Neural cell (in vitro differentiated cells): Measurements from ENCODE around the gene ST14.

Source experiments
- EP300 ChIP-seq: fragments of 450-650 bp; conservative IDR thresholded peaks from 2 replicates; pipeline ENCODE4 v1.6.1; 2014; ENCODE audit warnings: antibody characterized with exemption, mild to moderate bottlenecking, moderate library complexity; ENCODE audit not compliant: poor library complexity, severe bottlenecking
- EZH2 ChIP-seq: fragments of 200-600, 300-800 bp; shearing (Covaris generic), sonication (generic); IDR thresholded peaks from 2 replicates; pipeline ENCODE4 v1.6.1; 2014; ENCODE audit warnings: antibody characterized with exemption, low read length, borderline replicate concordance, mild to moderate bottlenecking; ENCODE audit not compliant: insufficient read depth, poor library complexity, severe bottlenecking
- MXI1 ChIP-seq: fragments of 450-650 bp; conservative IDR thresholded peaks from 2 replicates; pipeline ENCODE4 v1.6.1; 2014; ENCODE audit warnings: antibody characterized with exemption, mild to moderate bottlenecking; ENCODE audit not compliant: poor library complexity, severe bottlenecking
- POLR2AphosphoS5 ChIP-seq: IDR thresholded peaks from 2 replicates; pipeline ENCODE4 v1.6.1; 2012
- RAD21 ChIP-seq: fragments of 450-650 bp; conservative IDR thresholded peaks from 2 replicates; pipeline ENCODE4 v1.6.1; 2014; ENCODE audit warnings: antibody characterized with exemption, mild to moderate bottlenecking, moderate library complexity
- REST ChIP-seq: IDR thresholded peaks from 2 replicates; pipeline ENCODE4 v1.6.1; 2012; ENCODE audit warnings: borderline replicate concordance
- SMC3 ChIP-seq: fragments of 450-650 bp; conservative IDR thresholded peaks from 2 replicates; pipeline ENCODE4 v1.6.1; 2014; ENCODE audit warnings: antibody characterized with exemption, mild to moderate bottlenecking, moderate library complexity; ENCODE audit not compliant: poor library complexity
- TAF1 ChIP-seq: IDR thresholded peaks from 2 replicates; pipeline ENCODE4 v1.6.1; 2012; ENCODE audit warnings: low read depth
- TF ChIP-seq, protein P1 (sequence below): fragments of 450-650 bp; IDR thresholded peaks from 2 replicates; pipeline ENCODE4 v1.5.1; 2014; ENCODE audit warnings: antibody characterized with exemption, mild to moderate bottlenecking, moderate library complexity; ENCODE audit not compliant: poor library complexity, severe bottlenecking

GRCh38 chr11:130192845-130193267 lies 33.3 kb downstream of the ST14 start:
- TF ChIP-seq RAD21 (no peak), SMC3 (no peak), EP300 (no peak), MXI1 (no peak), POLR2AphosphoS5 (no peak), EZH2 (no peak), REST (no peak), TAF1 (no peak)
- TF ChIP-seq, protein P1, sequence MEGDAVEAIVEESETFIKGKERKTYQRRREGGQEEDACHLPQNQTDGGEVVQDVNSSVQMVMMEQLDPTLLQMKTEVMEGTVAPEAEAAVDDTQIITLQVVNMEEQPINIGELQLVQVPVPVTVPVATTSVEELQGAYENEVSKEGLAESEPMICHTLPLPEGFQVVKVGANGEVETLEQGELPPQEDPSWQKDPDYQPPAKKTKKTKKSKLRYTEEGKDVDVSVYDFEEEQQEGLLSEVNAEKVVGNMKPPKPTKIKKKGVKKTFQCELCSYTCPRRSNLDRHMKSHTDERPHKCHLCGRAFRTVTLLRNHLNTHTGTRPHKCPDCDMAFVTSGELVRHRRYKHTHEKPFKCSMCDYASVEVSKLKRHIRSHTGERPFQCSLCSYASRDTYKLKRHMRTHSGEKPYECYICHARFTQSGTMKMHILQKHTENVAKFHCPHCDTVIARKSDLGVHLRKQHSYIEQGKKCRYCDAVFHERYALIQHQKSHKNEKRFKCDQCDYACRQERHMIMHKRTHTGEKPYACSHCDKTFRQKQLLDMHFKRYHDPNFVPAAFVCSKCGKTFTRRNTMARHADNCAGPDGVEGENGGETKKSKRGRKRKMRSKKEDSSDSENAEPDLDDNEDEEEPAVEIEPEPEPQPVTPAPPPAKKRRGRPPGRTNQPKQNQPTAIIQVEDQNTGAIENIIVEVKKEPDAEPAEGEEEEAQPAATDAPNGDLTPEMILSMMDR: no peak
